GM19463 (cell line): ENCODE data around the gene ELANE.

Source experiments
- ATAC-seq: cut with Tn5 transposase; IDR thresholded peaks from one replicate; pipeline ENCODE4 v1.9.1; 2021; ENCODE audit warnings: mild to moderate bottlenecking, moderate library complexity; ENCODE audit not compliant: unreplicated experiment

The ELANE gene

DNA sequence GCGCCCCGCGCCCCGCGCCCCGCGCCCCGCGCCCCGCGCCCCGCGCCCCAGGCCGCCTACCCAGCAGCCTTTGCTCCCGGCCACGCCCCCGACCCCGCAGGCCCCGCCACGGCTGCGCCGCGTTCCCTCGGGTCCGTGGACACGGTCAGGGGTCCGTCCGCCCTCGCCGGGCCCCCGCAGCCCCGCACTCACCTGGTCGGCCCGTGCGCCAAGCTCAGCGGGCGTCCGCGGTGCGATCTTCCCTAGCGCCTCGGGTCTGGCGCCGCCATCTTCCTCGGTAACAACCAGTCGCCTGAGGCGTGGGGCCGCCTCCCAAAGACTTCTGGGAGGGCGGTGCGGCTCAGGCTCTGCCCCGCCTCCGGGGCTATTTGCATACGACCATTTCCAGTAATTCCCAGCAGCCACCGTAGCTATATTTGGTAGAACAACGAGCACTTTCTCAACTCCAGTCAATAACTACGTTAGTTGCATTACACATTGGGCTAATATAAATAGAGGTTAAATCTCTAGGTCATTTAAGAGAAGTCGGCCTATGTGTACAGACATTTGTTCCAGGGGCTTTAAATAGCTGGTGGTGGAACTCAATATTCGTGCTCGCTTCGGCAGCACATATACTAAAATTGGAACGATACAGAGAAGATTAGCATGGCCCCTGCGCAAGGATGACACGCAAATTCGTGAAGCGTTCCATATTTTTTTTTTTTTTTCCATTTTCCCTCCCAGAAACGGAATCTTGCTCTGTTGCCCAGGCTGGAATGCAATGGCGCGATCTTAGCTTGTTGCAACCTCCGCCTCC is 41.0 kb downstream of the ELANE start, which contains the start of the genes MED16 and RNU6-9:
Gene MED16 (minus strand): TSS at position 294 of the 796 bp plus-strand sequence. CDS start 2,056 bp downstream, outside the sequence.
Gene RNU6-9 (plus strand): TSS at position 591 of the 796 bp plus-strand sequence.
- ATAC-seq = peak; percentile 87

- ATAC-seq = no peak
Measured at GRCh38 chr19:896434-896833, 44.3 kb downstream of the ELANE start.

DNA sequence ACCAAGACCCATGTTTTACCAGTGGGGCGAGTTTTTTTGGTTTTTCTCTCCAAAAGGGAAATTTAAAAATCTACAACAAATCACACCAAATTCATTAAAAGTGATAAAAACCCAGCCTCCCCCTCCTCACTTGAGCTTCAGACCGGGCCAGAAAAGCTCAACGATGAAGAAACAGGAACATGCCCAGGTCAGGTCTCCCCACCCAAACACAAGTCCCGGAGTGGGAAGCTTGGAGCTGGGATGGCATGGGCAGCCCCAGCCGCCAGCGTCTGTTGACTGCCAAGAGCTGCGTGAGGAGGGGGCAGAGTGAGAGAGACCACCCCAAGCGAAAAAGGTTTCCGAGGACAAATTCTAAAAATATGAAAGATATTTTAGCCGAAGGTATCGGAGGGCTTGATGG is 44.9 kb downstream of the ELANE start:
- ATAC-seq = no peak

GRCh38 chr19:897442-898039 is 45.4 kb downstream of the ELANE start:
- no peak for ATAC-seq

DNA sequence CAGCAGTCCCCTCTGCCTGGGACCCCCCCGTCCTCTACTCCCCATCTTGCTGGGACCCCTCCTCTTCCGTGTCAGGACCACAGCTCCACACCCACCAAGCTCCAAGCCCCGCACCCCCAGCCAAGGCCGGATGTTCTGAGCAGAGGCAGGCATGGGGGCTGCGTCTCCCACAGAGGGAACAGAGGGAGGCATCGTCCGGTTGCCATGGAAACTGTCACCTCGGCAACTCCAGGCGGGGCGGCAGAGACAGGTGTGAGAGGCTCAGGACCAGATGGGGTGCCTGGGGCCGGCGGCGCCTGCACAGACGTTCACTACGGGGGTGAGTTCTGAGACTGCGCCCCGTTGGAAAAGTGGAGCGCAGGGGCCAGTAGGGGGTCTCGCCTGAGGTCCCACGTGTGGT is 46.6 kb downstream of the ELANE start:
- no peak for ATAC-seq

- ATAC-seq = no peak
Measured at GRCh38 chr19:899336-900042, 47.4 kb downstream of the ELANE start.

- no peak for ATAC-seq
Measured at GRCh38 chr19:900043-900301, 47.9 kb downstream of the ELANE start.

- ATAC-seq = no peak
Measured at GRCh38 chr19:900302-901111, 48.4 kb downstream of the ELANE start.

DNA sequence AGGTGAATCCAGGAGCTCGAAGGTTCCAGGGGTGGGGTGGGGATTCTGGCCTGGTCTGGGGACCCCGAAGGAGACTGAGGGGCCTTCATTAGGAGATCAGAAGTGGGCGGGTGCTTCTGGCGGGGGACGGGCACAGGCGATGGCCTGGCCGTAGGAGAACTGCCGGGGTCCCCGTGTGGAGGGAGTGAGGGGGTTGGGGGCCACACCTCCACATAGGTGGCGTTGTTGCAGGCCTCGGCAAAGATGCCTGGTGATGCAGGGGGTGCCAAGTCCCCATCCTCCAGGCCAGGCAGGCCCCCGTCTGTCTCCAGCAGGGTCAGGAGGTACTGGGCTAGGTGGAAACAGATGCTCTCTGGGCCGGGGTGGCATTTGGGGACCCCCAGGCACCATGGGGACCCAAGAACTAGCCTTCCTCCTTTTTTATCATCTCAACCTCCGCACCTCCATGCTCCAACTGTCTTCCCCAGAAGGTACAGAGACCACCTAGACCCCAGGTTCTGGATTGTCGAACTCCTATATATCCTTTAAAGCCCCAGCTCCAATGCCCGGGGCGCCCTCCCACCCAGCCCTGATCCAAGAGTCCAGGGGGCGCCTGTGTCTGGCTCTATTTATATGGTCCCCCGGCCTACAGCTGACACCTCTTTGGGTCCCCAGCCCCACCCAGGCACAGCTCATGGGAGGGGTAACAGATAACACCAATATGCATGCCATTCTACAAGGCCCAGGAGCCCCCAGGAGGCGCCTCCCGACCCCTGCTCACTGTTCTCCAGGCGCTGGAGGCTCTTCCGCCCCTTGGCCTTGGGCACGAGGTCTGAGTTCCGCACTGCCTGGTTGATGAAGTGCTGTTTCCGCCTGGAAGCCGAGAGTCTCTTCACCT is 49.4 kb downstream of the ELANE start:
- no peak for ATAC-seq

DNA sequence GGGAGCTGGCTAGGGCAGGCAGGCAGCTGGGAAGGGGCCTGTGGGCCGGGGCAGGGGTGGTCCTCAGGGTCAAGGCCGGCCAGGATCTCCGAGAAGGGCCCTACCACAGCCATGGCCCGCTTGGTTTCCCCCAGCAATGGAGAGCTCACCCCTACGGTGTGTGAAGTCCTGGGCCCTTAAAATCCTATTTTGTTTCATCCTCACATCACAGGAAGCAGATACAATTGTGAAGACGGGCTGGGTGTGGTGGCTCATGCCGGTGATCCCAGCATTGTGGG is 49.9 kb downstream of the ELANE start:
- ATAC-seq = no peak

DNA sequence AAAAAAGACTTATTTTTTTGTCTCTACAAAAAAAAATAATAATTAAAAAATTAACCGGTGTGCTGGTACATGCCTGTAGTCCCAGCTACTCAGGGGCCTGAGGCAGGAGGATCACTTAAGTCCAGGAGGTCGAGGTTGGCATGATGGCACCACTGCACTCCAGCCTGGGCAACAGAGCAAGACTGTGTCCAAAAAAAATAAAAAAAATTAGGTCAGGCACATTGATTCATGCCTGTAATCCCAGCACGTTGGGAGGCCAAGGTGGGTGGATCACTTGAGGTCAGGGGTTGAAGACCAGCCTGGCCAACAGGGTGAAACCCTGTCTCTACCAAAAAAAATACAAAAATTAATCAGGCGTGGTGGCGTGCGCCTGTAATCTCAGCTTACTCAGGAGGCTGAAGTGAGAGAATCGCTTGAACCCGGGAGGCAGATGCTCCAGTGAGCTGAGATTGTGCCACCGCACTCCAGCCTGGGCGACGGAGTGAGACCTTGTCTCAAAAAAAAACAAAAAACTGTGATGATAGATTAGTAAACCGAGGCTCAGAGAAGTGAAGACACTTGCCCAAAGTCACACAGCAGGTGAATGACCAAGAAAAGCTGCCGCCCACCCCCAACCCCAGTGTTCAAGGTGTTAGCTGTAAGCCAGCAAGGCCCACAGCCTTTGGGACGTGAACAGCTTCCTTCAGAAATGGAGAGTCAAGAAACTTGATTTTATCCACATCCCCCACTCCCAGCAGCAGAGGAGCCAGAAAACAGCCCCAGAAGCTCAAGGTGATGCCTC is 50.5 kb downstream of the ELANE start:
- ATAC-seq = no peak

DNA sequence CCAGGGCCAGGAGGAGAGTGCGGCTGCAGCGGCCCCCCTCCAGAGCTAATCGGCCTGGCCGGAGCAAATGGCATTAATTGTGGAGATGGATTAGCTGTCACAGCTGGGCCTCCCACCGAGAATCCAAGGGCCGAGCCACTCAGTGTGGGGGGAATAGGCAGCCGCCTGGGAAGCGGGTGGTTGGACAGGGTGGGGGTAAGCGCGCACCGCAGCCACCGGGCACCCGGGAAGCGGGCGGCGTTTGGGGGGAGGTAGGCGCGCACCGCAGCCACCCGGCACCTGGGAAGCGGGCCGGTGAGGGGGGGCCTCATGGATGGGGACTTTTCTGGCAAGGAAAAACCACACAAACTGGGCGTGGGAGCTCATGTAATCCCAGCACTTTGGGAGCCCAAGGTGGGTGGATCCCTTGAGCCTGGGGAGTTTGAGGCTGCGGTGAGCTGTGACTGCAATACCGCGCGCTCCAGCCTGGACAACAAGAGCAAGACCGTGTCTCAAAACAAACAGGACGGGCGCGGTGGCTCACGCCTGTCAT is 51.2 kb downstream of the ELANE start:
- no peak for ATAC-seq

DNA sequence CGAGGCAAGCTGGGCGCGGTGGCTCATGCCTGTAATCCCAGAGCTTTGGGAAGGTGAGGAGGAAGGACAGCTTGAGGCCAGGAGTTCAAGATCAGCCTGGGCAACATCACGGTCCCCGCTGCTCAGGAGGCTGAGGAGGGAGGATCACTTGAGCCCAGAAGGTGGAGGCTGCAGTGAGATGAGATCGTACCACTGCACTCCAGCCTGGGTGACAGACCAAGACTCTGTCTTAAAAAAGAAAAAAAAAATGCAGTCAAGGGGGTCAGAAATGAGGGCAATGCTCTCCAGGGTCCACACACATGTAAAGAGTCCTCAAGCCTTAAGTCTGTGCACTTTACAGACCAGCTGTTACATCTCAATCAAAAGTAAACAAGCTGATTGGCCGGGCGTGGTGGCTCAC is 52.4 kb downstream of the ELANE start:
- ATAC-seq = no peak
